ENCODE measurements around the gene GRIK4. TPM values are rescaled to one million over a fixed set of nuclear protein-coding genes. Genes with fewer than 3 reads are reported as not detected.
"Not testable (repeated sequence)": the region's sequence is repeated elsewhere in the genome, so short reads cannot be mapped to it uniquely, and the experiment has no call there.

The GRIK4 gene
- total and polyA plus RNA-seq, 2 donors from 2014 or later = 0.25 TPM; not detected in 1

DNA sequence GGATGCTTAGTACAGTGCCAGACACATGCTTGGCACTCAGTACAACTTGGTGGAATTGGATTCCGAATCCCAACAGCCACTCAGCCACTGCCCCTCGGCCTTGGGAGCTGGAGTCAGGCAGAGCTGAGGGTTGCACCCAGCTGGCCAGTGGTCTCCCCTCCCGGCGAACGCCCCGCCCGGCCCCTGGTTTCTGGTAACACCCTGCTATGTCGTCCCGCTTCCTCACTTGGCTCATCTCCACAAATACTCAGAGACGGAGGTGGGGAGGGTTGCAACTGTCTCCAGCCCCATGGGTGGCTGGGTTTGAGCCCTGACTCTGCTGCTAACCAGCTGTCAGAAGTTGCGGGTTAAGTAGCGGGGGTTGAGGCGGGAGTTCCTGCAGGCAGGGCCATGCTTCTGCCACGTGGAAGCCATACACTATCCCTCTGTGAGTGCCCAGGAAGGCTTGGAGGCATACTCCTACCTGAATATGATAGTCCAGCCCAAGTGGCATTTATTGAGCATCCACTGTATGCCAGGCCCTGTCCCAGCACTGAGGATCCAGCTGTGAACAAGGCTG is 67.1 kb downstream of the GRIK4 start:
- FAIRE-seq (no peak), DNase-seq (peak in 1 of 5 donors; percentile 59)
- H3K9me3 ChIP-seq (ENCODE audit: control insufficient read depth in 2 of 3, insufficient read depth in 1 of 3, low read length in 3 of 3) = peaks cover 0 to 9% (median 0%) of the 10 kb centered on the region in 3 donors
- H3K27me3 ChIP-seq (ENCODE audit: control insufficient read depth, insufficient read depth, low read length) = no peaks in the 10 kb centered on the region
- no peaks in the 10 kb centered on the region for H3K4me1 ChIP-seq (ENCODE audit: control insufficient read depth in 2 of 3, insufficient read depth in 2 of 3, low read depth in 1 of 3, low read length in 3 of 3)
- H3K9ac ChIP-seq (ENCODE audit: low read length in 3 of 3) = no peak overlapping the region
- H3K27ac ChIP-seq (ENCODE audit: low read depth in 2 of 2, low read length in 2 of 2) = no peak overlapping the region
- H3K4me3 ChIP-seq (ENCODE audit: low read length in 3 of 3) = no peak overlapping the region
- intact Hi-C loops (cut with DNase I) = no loop called here
- no peaks in the 10 kb centered on the region for H3K36me3 ChIP-seq (ENCODE audit: control insufficient read depth in 2 of 3, insufficient read depth in 3 of 3, low read length in 3 of 3)
- TF ChIP-seq, protein P1, sequence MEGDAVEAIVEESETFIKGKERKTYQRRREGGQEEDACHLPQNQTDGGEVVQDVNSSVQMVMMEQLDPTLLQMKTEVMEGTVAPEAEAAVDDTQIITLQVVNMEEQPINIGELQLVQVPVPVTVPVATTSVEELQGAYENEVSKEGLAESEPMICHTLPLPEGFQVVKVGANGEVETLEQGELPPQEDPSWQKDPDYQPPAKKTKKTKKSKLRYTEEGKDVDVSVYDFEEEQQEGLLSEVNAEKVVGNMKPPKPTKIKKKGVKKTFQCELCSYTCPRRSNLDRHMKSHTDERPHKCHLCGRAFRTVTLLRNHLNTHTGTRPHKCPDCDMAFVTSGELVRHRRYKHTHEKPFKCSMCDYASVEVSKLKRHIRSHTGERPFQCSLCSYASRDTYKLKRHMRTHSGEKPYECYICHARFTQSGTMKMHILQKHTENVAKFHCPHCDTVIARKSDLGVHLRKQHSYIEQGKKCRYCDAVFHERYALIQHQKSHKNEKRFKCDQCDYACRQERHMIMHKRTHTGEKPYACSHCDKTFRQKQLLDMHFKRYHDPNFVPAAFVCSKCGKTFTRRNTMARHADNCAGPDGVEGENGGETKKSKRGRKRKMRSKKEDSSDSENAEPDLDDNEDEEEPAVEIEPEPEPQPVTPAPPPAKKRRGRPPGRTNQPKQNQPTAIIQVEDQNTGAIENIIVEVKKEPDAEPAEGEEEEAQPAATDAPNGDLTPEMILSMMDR (IDR thresholded peaks at IDR 0.05; ENCODE audit: borderline replicate concordance, extremely low read depth, insufficient read depth) = no peak

DNA sequence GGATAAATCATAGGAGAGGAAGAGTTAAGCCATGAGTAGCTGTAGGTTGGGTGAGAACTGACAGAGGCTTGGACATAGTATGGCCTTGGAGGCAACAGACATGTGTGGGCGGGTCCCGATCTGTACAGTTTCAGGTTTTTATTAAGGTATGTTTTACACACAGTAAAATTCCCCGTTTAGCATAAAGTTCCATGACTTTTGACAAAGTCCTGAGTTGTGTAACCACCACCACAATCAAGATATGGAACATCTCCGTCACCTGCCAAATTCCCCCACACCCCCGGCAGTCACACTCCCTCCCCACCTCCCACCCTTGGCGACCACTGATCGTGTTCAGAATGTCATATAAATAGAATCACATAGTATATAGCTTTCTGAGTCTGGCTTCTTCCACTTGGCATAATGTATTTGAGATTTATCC is 68.1 kb downstream of the GRIK4 start:
- intact Hi-C loops (cut with DNase I) = no loop called here
- no peak for FAIRE-seq
- TF ChIP-seq, protein P1 (IDR thresholded peaks at IDR 0.05; ENCODE audit: borderline replicate concordance, extremely low read depth, insufficient read depth) = no peak

DNA sequence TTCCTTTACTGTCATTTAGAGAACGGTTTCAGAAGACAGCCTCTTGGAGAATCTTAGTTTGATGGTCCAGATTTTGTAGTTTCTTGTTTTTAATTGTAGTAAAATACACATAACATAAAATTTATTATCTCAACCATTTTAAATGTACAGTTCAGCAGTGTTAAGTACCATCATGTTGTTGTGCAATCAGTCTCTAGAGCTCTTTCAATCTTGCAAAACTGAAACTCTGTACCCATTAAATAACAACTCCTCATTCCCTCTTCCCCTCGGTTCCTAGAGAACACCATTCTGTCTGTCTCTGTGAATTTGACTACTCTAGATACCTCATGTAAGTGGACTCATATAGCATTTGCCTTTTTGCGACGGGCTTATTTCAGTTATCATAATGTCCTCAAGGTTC is 69.8 kb downstream of the GRIK4 start:
- Histone ChIP-seq H3K9me3 (ENCODE audit: control insufficient read depth in 2 of 3, insufficient read depth in 1 of 3, low read length in 3 of 3) (peaks cover 0 to 9% (median 0%) of the 10 kb centered on the region in 3 donors), H3K36me3 (ENCODE audit: control insufficient read depth in 2 of 3, insufficient read depth in 3 of 3, low read length in 3 of 3) (no peaks in the 10 kb centered on the region), H3K4me3 (ENCODE audit: low read length in 3 of 3) (no peak overlapping the region), H3K4me1 (ENCODE audit: control insufficient read depth in 2 of 3, insufficient read depth in 2 of 3, low read depth in 1 of 3, low read length in 3 of 3) (no peaks in the 10 kb centered on the region), H3K27ac (ENCODE audit: low read depth in 2 of 2, low read length in 2 of 2) (no peak overlapping the region), H3K9ac (ENCODE audit: low read length in 3 of 3) (no peak overlapping the region), H3K27me3 (ENCODE audit: control insufficient read depth, insufficient read depth, low read length) (no peaks in the 10 kb centered on the region)
- FAIRE-seq (no peak), DNase-seq (no peak)
- TF ChIP-seq, protein P1 (IDR thresholded peaks at IDR 0.05; ENCODE audit: borderline replicate concordance, extremely low read depth, insufficient read depth) = no peak
- intact Hi-C loops (cut with DNase I) = no loop called here

More for the DNA sequence above, 68.1 kb downstream of the GRIK4 start:
- H3K4me1 ChIP-seq (ENCODE audit: control insufficient read depth in 2 of 3, insufficient read depth in 2 of 3, low read depth in 1 of 3, low read length in 3 of 3) = no peaks in the 10 kb centered on the region
- H3K27ac ChIP-seq (ENCODE audit: low read depth in 2 of 2, low read length in 2 of 2) = no peak overlapping the region
- no peaks in the 10 kb centered on the region for H3K36me3 ChIP-seq (ENCODE audit: control insufficient read depth in 2 of 3, insufficient read depth in 3 of 3, low read length in 3 of 3)
- H3K9ac ChIP-seq (ENCODE audit: low read length in 3 of 3) = no peak overlapping the region
- DNase-seq = peak in 1 of 5 donors; percentile 18
- no peaks in the 10 kb centered on the region for H3K27me3 ChIP-seq (ENCODE audit: control insufficient read depth, insufficient read depth, low read length)
- H3K4me3 ChIP-seq (ENCODE audit: low read length in 3 of 3) = no peak overlapping the region
- H3K9me3 ChIP-seq (ENCODE audit: control insufficient read depth in 2 of 3, insufficient read depth in 1 of 3, low read length in 3 of 3) = peaks cover 0 to 9% (median 0%) of the 10 kb centered on the region in 3 donors

DNA sequence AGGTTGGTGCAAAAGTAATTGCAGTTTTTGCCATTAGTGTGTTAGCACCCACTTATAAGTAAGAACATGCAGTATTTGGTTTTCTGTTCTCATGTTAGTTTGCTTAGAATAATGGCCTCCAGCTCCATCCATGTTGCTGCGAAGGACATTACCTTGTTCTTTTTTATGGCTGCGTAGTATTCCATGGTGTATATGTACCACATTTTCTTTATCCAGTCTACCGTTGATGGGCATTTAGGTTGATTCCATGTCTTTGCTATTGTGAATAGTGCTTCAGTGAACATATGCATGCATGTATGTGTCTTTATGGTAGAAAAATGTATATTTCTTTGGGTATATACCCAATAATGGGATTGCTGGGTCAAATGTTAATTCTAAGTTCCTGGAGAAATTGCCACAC is 71.0 kb downstream of the GRIK4 start:
- H3K4me3 ChIP-seq (ENCODE audit: low read length in 3 of 3); H3K4me1 ChIP-seq (ENCODE audit: control insufficient read depth in 2 of 3, insufficient read depth in 2 of 3, low read depth in 1 of 3, low read length in 3 of 3); H3K9me3 ChIP-seq (ENCODE audit: control insufficient read depth in 2 of 3, insufficient read depth in 1 of 3, low read length in 3 of 3); H3K27ac ChIP-seq (ENCODE audit: low read depth in 2 of 2, low read length in 2 of 2); FAIRE-seq; intact Hi-C loops (cut with DNase I); H3K27me3 ChIP-seq (ENCODE audit: control insufficient read depth, insufficient read depth, low read length); H3K9ac ChIP-seq (ENCODE audit: low read length in 3 of 3); H3K36me3 ChIP-seq (ENCODE audit: control insufficient read depth in 2 of 3, insufficient read depth in 3 of 3, low read length in 3 of 3); DNase-seq: not testable (repeated sequence)

Measured in kidney (tissue), 14 donors.